Esophagus muscularis mucosa (tissue), 4 donors: ENCODE measurements around the gene SNAPC2.

Experiments used
- EP300 ChIP-seq: sonication (generic); formaldehyde crosslinking; IDR thresholded peaks from one replicate; pipeline ENCODE4 v1.6.1; 2017; ENCODE audit warnings: antibody characterized with exemption
- POLR2A ChIP-seq: fragments of 450-650 bp; IDR thresholded peaks from one replicate; pipeline ENCODE4 v1.6.1; 2017; ENCODE audit warnings: antibody characterized with exemption, moderate library complexity, mild to moderate bottlenecking, low read depth
- POLR2AphosphoS5 ChIP-seq, 2 donors: sonication (generic); formaldehyde crosslinking; IDR thresholded peaks; one replicate each; pipeline ENCODE4 v1.6.1; 2017; ENCODE audit warnings: antibody characterized with exemption in 2 of 2
- TF ChIP-seq, protein P1 (sequence below), 3 experiments: fragments of 200-600 bp in 2 of 3; fragments of 450-650 bp in 1 of 3; sonication (generic) in 2 of 3; IDR thresholded peaks; one replicate each; pipeline ENCODE4 v1.5.1; 2017 to 2019; ENCODE audit warnings: antibody characterized with exemption in 3 of 3, mild to moderate bottlenecking in 2 of 3, moderate library complexity in 1 of 3

DNA sequence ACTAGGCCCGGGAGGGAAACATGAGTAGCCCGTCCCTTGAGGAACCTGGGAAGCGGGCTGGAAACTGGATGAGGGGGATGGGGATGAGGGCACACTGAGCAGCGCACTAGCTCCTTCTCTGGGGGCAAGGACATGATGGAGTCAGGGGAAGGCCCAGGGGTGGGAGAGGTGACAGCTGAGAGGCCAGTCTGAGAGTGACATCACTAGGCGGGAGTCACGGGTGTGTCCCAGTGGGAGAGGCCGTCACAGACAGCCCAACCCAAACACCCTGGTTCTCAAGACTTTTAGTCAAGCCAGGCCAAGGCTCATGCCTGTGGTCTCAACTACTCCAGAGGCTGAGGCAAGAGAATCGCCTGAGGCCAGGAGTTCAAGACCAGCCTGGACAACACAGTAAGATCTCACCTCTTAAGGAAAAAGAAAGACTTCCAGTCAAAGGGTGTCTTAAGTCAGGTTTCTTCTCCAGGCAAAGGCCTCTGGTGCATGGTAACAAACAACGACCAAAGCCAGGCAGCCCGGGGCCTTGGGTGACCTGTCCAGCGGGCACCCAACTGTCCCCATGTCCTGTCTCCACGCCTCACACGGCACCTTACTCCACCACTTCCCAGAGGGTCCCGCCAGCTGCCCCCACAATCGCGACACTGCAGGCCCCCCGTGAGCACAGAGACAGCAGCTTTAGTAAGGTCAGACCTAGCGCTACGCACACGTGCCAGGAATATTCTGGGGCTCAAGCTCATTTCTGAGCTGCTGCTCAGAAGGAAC, 48.8 kb downstream of the SNAPC2 start:
- TF ChIP-seq, protein P1, sequence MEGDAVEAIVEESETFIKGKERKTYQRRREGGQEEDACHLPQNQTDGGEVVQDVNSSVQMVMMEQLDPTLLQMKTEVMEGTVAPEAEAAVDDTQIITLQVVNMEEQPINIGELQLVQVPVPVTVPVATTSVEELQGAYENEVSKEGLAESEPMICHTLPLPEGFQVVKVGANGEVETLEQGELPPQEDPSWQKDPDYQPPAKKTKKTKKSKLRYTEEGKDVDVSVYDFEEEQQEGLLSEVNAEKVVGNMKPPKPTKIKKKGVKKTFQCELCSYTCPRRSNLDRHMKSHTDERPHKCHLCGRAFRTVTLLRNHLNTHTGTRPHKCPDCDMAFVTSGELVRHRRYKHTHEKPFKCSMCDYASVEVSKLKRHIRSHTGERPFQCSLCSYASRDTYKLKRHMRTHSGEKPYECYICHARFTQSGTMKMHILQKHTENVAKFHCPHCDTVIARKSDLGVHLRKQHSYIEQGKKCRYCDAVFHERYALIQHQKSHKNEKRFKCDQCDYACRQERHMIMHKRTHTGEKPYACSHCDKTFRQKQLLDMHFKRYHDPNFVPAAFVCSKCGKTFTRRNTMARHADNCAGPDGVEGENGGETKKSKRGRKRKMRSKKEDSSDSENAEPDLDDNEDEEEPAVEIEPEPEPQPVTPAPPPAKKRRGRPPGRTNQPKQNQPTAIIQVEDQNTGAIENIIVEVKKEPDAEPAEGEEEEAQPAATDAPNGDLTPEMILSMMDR (IDR thresholded peaks at IDR 0.05) = no peak
- TF ChIP-seq POLR2AphosphoS5 (IDR thresholded peaks at IDR 0.05) (no peak), EP300 (no peak), POLR2A (no peak)
